ENCODE results near the gene CBX4.

CBX4 gene

DNA sequence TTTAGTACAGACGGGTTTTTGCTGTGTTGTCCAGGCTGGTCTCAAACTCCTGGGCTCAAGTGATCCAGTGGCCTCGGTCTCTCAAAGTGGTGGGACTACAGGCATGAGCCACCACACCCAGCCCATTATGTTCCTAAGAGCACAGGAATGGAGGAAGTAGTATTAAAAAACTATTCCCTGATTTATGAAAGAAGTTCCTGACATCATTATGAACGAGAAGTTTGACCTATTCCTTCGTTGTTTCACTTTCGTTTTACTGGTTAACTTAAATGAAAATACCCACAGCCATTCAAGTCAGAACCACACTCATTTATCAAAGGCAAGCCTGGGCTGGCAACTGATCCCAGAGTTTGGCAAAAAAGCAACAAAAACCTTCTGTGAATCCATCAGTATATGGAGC, 13.5 kb upstream of the CBX4 start:
- H3K27me3 ChIP-seq (ENCODE audit: insufficient read depth, low read depth): peaks cover 31% of the 10 kb centered on the region
- peak overlapping the region; percentile 45 for H2AFZ ChIP-seq (ENCODE audit: low read depth)
- no peak overlapping the region for H3K4me3 ChIP-seq (IDR thresholded peaks at IDR 0.05; ENCODE audit: insufficient read depth, low read depth, low read length)
- no peak overlapping the region for H3K9ac ChIP-seq
- no peaks in the 10 kb centered on the region for H4K20me1 ChIP-seq (ENCODE audit: insufficient read depth)
- peaks cover 12% of the 10 kb centered on the region for H3K4me1 ChIP-seq (ENCODE audit: low read depth, poor library complexity, severe bottlenecking)
- no peak overlapping the region; the same call in 1 of the 2 replicates for H3K27ac ChIP-seq
- peak overlapping the region; percentile 46 for H3K4me2 ChIP-seq
- no peaks in the 10 kb centered on the region for H3K79me2 ChIP-seq (ENCODE audit: insufficient read depth, low read depth)
- no peaks in the 10 kb centered on the region for H3K36me3 ChIP-seq (ENCODE audit: insufficient read depth)
- TF ChIP-seq CTCF (conservative IDR thresholded peaks at IDR 0.05; ENCODE audit: low read depth, low read length): no peak

DNA sequence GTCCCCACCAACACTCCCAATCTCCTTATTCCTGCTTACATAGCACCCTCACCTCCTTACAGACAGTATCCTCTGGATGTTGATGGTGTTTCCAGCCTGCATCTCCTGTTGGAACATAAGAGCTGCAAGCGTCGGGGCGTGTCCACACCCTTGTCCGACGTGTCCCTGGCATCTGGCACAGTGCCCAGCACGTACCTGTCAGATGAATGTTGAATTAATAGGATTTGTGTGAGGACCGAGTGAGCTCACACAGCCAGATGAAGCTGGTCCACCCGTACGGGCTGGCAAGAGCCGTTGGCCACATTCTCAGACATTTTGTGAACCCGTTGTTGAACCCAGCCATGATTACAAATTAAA, 12.2 kb upstream of the CBX4 start:
- Histone ChIP-seq H3K9ac (no peak overlapping the region), H3K27me3 (ENCODE audit: insufficient read depth, low read depth) (peaks cover 34% of the 10 kb centered on the region), H3K36me3 (ENCODE audit: insufficient read depth) (no peaks in the 10 kb centered on the region), H3K79me2 (ENCODE audit: insufficient read depth, low read depth) (no peaks in the 10 kb centered on the region), H3K27ac (no peak overlapping the region), H3K4me1 (ENCODE audit: low read depth, poor library complexity, severe bottlenecking) (peaks cover 12% of the 10 kb centered on the region), H4K20me1 (ENCODE audit: insufficient read depth) (no peaks in the 10 kb centered on the region), H3K4me2 (no peak overlapping the region), H3K4me3 (IDR thresholded peaks at IDR 0.05; ENCODE audit: insufficient read depth, low read depth, low read length) (no peak overlapping the region), H2AFZ (ENCODE audit: low read depth) (no peak overlapping the region)
- TF ChIP-seq CTCF (conservative IDR thresholded peaks at IDR 0.05; ENCODE audit: low read depth, low read length): no peak

DNA sequence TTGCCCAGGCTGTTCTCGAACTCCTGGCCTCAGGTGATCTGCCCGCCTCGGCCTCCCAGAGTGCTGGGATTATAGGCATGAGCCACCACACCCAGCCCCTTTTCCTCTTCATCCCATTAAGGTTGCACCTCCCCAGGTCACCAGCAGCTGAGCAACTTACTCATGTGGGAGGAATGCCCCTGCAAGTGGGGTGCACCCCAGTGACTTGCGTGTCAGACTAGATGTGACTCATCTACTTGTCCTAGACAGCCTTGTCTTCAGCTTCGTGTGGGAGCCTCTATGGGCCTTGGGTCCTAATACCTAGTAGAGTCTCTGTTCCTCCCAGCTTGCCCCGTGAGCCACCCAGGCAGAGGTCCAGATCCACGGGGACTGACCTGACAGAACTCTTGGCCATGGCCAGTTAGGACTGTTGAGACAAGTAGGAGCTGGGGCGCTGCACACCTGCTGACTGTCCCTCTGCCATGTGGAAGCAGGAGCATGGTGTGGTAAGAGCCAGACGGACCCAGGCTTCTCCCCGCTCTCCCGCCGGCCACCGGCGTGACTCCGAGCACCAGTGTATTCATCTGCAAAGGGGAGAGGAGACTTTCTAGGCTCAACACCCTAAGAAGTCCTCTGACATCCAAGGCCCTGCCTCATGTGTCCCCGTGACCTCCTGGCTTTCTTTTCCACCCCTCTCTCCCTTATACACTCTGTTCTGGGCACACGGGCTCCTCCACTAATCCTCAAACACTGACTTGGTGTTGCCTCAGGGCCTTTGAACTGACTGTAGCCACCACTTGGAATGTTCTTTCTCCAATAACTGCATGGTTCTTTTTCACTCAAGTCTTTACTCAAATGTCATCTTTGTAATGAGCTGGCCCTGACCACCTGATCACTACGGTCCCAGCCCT, 11.6 kb upstream of the CBX4 start:
- Histone ChIP-seq H2AFZ (ENCODE audit: low read depth) (no peak overlapping the region), H3K27ac (no peak overlapping the region), H3K4me2 (no peak overlapping the region), H4K20me1 (ENCODE audit: insufficient read depth) (no peaks in the 10 kb centered on the region), H3K79me2 (ENCODE audit: insufficient read depth, low read depth) (no peaks in the 10 kb centered on the region), H3K36me3 (ENCODE audit: insufficient read depth) (no peaks in the 10 kb centered on the region), H3K4me1 (ENCODE audit: low read depth, poor library complexity, severe bottlenecking) (peaks cover 12% of the 10 kb centered on the region), H3K9ac (no peak overlapping the region), H3K27me3 (ENCODE audit: insufficient read depth, low read depth) (peaks cover 38% of the 10 kb centered on the region), H3K4me3 (IDR thresholded peaks at IDR 0.05; ENCODE audit: insufficient read depth, low read depth, low read length) (no peak overlapping the region)
- no peak for TF ChIP-seq CTCF (conservative IDR thresholded peaks at IDR 0.05; ENCODE audit: low read depth, low read length)

GRCh38 chr17:79849953-79850352, 10.7 kb upstream of the CBX4 start:
- H4K20me1 ChIP-seq (ENCODE audit: insufficient read depth): no peaks in the 10 kb centered on the region
- no peak overlapping the region for H3K4me2 ChIP-seq
- H2AFZ ChIP-seq (ENCODE audit: low read depth): no peak overlapping the region
- no peaks in the 10 kb centered on the region for H3K36me3 ChIP-seq (ENCODE audit: insufficient read depth)
- H3K9ac ChIP-seq: no peak overlapping the region
- H3K27me3 ChIP-seq (ENCODE audit: insufficient read depth, low read depth): peaks cover 47% of the 10 kb centered on the region
- H3K4me3 ChIP-seq (IDR thresholded peaks at IDR 0.05; ENCODE audit: insufficient read depth, low read depth, low read length): no peak overlapping the region
- no peak overlapping the region for H3K27ac ChIP-seq
- no peak for TF ChIP-seq CTCF (conservative IDR thresholded peaks at IDR 0.05; ENCODE audit: low read depth, low read length)
- peaks cover 12% of the 10 kb centered on the region for H3K4me1 ChIP-seq (ENCODE audit: low read depth, poor library complexity, severe bottlenecking)
- H3K79me2 ChIP-seq (ENCODE audit: insufficient read depth, low read depth): no peaks in the 10 kb centered on the region

Data from KMS-11 (cell line).